Upper lobe of left lung (tissue), 4 donors: ENCODE results near the gene CD247.

ENCODE experiments used
- CTCF ChIP-seq, 6 experiments: fragments of 450-650 bp in 4 of 6; fragments of 200-600 bp in 2 of 6; sonication (generic) in 2 of 6; IDR thresholded peaks; one replicate each; pipeline ENCODE4 v1.5.1; 2016 to 2019; ENCODE audit warnings: antibody characterized with exemption in 6 of 6
- EP300 ChIP-seq, 4 donors: sonication (generic); formaldehyde crosslinking; IDR thresholded peaks; one replicate each; pipeline ENCODE4 v1.5.1; 2017; ENCODE audit warnings: antibody characterized with exemption in 4 of 4, control low read depth in 2 of 4
- POLR2A ChIP-seq, 4 donors: fragments of 450-650 bp; IDR thresholded peaks; one replicate each; pipeline ENCODE4 v1.5.1; 2016 to 2017; ENCODE audit warnings: antibody characterized with exemption in 4 of 4, mild to moderate bottlenecking in 2 of 4
- POLR2AphosphoS5 ChIP-seq, 2 donors: sonication (generic); formaldehyde crosslinking; IDR thresholded peaks; one replicate each; pipeline ENCODE4 v1.5.1; 2017; ENCODE audit warnings: antibody characterized with exemption in 2 of 2

DNA sequence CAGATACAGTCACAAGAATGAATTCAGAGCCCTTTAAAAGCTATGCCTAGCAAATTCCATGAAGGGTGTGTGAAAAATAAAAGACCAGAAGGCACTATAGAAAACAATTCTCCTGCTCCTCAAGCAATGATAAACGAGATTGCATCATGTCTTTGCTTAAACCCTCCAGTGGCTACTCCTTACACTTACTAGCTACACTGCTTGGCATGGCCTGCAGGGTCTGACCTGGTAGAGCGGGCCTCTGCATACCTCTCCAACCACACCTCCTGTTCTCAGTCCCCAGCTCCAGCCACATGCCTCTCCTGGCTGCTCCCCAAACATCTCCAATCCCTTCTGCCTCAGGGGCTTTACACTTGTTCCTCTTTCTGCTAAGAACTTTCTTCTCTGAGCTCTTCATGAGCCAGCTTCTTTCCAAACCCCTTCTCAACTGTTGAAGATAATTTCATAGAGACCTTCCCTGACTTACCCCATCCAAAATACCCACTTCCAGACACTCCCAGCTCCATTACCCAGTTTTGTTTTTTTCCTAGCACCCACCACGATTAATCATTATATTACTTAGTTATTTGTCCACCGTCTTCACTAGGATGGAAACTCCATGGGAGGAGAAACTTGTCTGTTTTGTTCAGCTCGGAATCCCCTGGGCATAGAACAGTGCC, 46.4 kb upstream of the CD247 start:
- no peak for TF ChIP-seq POLR2A (IDR thresholded peaks at IDR 0.05)
- peak in 2 of 6 experiments; percentile 8 to 46 for TF ChIP-seq CTCF (IDR thresholded peaks at IDR 0.05)
- no peak for TF ChIP-seq EP300 (IDR thresholded peaks at IDR 0.05)
- TF ChIP-seq POLR2AphosphoS5 (IDR thresholded peaks at IDR 0.05), result no peak
